ENCODE measurements around the gene CAGE1. TPM values are rescaled to one million over a fixed set of nuclear protein-coding genes. Genes with fewer than 3 reads are reported as not detected.

The CAGE1 gene
- total RNA-seq, 2 experiments from 2014 or later: 0.07 to 0.09 TPM

Other genes starting within 250 kb of the CAGE1 start
- gene SSR1, start 76.5 kb downstream of the CAGE1 start, total RNA-seq: 100 to 1,000 TPM; 129 to 165 TPM
- gene RIOK1, start 66 bp upstream of the CAGE1 start, total RNA-seq: 10 to 100 TPM; 37.3 to 39.6 TPM
- under 1 TPM; 0.05 to 0.09 TPM for gene DSP, start 151.9 kb upstream of the CAGE1 start, total RNA-seq
- 10 to 100 TPM; 19.4 to 20.9 TPM for gene SNRNP48, start 200.5 kb upstream of the CAGE1 start, total RNA-seq

Data from activated CD4-positive, alpha-beta T cell treated with anti-CD3 and anti-CD28 coated beads for 36 hours (primary cell).